ENCODE measurements around the gene RIT2. TPM values are rescaled to one million over a fixed set of nuclear protein-coding genes. Genes with fewer than 3 reads are reported as not detected.

RIT2 gene
- total and polyA plus RNA-seq, 7 donors: not detected

DNA sequence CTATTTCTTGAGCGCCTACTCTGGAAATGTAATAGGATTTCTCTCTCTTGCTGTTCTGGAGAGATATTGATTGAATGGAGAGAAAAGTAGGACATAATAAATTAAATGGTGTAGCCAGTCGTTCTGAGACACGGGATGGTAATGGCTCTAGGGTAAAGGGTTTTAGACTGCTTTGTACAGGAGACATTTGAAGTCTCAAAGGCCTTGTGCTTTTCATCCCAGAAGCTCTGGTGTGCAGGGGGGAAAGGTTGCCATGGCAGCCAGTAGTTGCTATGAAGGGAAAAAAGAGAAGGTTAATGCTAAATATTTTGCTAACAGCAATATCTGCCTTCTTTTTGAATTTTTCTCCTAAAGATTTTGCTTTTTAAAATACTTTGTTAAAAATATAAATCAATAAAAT lies 359.3 kb downstream of the RIT2 start:
- Histone ChIP-seq H3K9me3 (no peaks in the 10 kb centered on the region), H3K36me3 (ENCODE audit: insufficient read depth in 1 of 2, low read depth in 1 of 2) (no peaks in the 10 kb centered on the region), H3K4me1 (no peaks in the 10 kb centered on the region), H3K4me3 (no peak overlapping the region), H3K27ac (no peak overlapping the region), H3K27me3 (ENCODE audit: insufficient read depth in 3 of 3, low read length in 2 of 3) (no peaks in the 10 kb centered on the region)
- intact Hi-C loops (cut with DNase I): no loop called here
- TF ChIP-seq, protein P1, sequence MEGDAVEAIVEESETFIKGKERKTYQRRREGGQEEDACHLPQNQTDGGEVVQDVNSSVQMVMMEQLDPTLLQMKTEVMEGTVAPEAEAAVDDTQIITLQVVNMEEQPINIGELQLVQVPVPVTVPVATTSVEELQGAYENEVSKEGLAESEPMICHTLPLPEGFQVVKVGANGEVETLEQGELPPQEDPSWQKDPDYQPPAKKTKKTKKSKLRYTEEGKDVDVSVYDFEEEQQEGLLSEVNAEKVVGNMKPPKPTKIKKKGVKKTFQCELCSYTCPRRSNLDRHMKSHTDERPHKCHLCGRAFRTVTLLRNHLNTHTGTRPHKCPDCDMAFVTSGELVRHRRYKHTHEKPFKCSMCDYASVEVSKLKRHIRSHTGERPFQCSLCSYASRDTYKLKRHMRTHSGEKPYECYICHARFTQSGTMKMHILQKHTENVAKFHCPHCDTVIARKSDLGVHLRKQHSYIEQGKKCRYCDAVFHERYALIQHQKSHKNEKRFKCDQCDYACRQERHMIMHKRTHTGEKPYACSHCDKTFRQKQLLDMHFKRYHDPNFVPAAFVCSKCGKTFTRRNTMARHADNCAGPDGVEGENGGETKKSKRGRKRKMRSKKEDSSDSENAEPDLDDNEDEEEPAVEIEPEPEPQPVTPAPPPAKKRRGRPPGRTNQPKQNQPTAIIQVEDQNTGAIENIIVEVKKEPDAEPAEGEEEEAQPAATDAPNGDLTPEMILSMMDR (IDR thresholded peaks at IDR 0.05): no peak
- ATAC-seq (no peak), DNase-seq (no peak)
- WGBS, 3 donors: 67 to 72% (median 70%) methylated on average over 3 of the region's 3 CpGs

DNA sequence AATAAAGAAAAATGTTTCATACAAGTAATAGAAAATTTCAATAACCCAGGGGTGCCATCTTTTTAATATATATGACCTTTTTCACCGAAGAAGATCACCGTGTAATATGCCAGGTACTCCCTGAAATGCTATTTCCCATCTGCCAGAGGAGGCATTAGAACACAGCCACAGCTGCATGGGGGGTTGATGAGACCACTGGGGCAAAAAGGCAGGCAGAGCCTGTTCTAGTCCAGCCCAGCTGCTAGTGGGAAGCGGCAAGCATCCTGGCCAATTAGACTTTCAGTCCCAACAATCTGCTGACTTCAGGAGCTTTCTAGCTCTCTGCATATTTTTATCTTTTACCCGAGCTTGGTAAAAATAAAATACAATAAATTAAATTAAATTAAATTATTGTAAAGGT lies 362.6 kb downstream of the RIT2 start:
- Histone ChIP-seq H3K27ac (no peak overlapping the region), H3K9me3 (no peaks in the 10 kb centered on the region), H3K27me3 (ENCODE audit: insufficient read depth in 3 of 3, low read length in 2 of 3) (no peaks in the 10 kb centered on the region), H3K4me3 (no peak overlapping the region), H3K4me1 (no peaks in the 10 kb centered on the region), H3K36me3 (ENCODE audit: insufficient read depth in 1 of 2, low read depth in 1 of 2) (no peaks in the 10 kb centered on the region)
- intact Hi-C loops (cut with DNase I): no loop called here
- TF ChIP-seq, protein P1 (IDR thresholded peaks at IDR 0.05): no peak
- ATAC-seq: no peak
- DNase-seq: no peak
- 75 to 80% (median 77%) methylated on average over 4 of the region's 4 CpGs for WGBS, 3 donors

DNA sequence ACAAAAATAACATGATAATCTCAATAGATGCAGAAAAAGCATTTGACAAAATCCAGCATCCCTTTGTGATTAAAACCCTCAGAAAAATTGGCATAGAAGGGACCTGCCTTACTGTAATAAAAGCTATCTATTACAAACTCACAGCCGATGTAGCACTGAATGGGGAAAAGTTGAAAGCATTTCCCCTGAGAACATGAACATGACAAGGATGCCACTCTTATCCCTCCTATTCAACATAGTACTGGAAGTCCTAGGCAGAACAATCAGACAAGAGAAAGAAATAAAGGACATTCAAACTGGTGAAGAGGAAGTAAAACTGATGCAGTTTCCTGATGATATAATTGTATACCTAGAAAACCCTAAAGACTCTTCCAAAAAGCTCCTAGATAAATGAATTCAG lies 368.7 kb downstream of the RIT2 start:
- Histone ChIP-seq H3K9me3 (no peaks in the 10 kb centered on the region), H3K27me3 (ENCODE audit: insufficient read depth in 3 of 3, low read length in 2 of 3) (no peaks in the 10 kb centered on the region), H3K36me3 (ENCODE audit: insufficient read depth in 1 of 2, low read depth in 1 of 2) (no peaks in the 10 kb centered on the region), H3K4me3 (no peak overlapping the region), H3K4me1 (no peaks in the 10 kb centered on the region), H3K27ac (no peak overlapping the region)
- intact Hi-C loops (cut with DNase I): no loop called here
- TF ChIP-seq, protein P1 (IDR thresholded peaks at IDR 0.05): no peak
- 20 to 50% (median 38%) methylated on average over 1 of the region's 1 CpG for WGBS, 3 donors
- DNase-seq (no peak), ATAC-seq (no peak)

DNA sequence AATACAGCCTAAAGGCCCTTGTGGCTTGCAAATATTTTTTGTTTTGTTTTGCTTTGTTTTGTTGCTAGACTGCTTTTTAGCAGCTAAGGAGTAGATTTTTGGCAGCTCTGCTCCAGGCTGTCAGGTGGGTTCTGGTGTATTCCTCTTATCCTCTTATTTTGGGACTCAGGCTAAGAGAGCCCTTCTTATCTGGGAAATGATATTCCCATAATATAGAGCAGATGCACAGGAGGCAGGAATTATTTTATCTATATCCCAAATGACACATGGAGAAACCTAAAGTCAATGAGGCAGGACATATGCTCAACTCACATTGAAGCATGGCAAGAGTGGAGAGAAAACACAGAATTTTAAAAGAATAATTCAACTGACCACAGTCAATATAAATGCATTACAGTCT lies 369.6 kb downstream of the RIT2 start:
- Histone ChIP-seq H3K27ac (no peak overlapping the region), H3K36me3 (ENCODE audit: insufficient read depth in 1 of 2, low read depth in 1 of 2) (no peaks in the 10 kb centered on the region), H3K4me1 (no peaks in the 10 kb centered on the region), H3K4me3 (no peak overlapping the region), H3K9me3 (no peaks in the 10 kb centered on the region), H3K27me3 (ENCODE audit: insufficient read depth in 3 of 3, low read length in 2 of 3) (no peaks in the 10 kb centered on the region)
- intact Hi-C loops (cut with DNase I): no loop called here
- no peak for ATAC-seq
- DNase-seq: no peak
- TF ChIP-seq, protein P1 (IDR thresholded peaks at IDR 0.05): no peak

DNA sequence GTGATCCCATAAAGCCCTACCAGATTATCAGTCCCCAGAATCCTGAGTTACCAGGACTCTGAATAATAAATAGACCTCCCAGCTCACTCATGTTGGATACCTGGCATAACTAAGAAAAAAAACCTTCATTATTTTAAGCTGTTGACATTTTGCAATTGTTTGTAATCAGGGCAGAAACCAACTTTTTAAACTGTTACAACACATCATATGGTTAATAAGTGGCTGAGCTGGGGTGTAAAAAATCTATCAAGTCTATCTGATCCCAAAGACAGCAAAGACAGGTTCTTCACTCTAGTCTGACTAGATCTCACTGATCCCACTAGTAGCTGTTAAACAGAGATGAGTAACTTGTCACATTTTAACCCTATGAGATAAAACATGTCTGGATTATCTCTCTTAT lies 370.3 kb downstream of the RIT2 start:
- TF ChIP-seq, protein P1 (IDR thresholded peaks at IDR 0.05): no peak
- Histone ChIP-seq H3K27me3 (ENCODE audit: insufficient read depth in 3 of 3, low read length in 2 of 3) (no peaks in the 10 kb centered on the region), H3K9me3 (no peaks in the 10 kb centered on the region), H3K4me3 (no peak overlapping the region), H3K27ac (no peak overlapping the region), H3K36me3 (ENCODE audit: insufficient read depth in 1 of 2, low read depth in 1 of 2) (no peaks in the 10 kb centered on the region), H3K4me1 (no peaks in the 10 kb centered on the region)
- DNase-seq (no peak), ATAC-seq (no peak)
- intact Hi-C loops (cut with DNase I): no loop called here

All from psoas muscle (tissue), 8 donors.